ENCODE measurements around the gene VIM. TPM values are rescaled to one million over a fixed set of nuclear protein-coding genes. Genes with fewer than 3 reads are reported as not detected.

Gene VIM
- total and polyA plus RNA-seq, 2 of the 4 experiments (the other 2 are of a cell fraction): 4,502 to 6,735 TPM

- 90% methylated on average over 4 of the region's 4 CpGs; no CpG with 5 or more reads in 1 of the 2 experiments for whole genome bisulfite sequencing, 2 experiments (ENCODE audit: extremely low coverage in 2 of 2, insufficient read length in 1 of 2)
- TF ChIP-seq MXI1 (IDR thresholded peaks at IDR 0.05; ENCODE audit: borderline replicate concordance, low read depth, low read length) (no peak), CTCF (conservative IDR thresholded peaks at IDR 0.05; ENCODE audit: low read depth, low read length) (no peak), BHLHE40 (IDR thresholded peaks at IDR 0.05; ENCODE audit: low read depth, low read length) (no peak), RAD21 (IDR thresholded peaks at IDR 0.05; ENCODE audit: low read length) (no peak), RCOR1 (IDR thresholded peaks at IDR 0.05; ENCODE audit: insufficient replicate concordance, low read length) (no peak), RFX5 (IDR thresholded peaks at IDR 0.05; ENCODE audit: low read depth, low read length) (no peak), MAFK (IDR thresholded peaks at IDR 0.05; ENCODE audit: low read depth, low read length) (no peak), CEBPB (IDR thresholded peaks at IDR 0.05; ENCODE audit: low read depth, low read length) (no peak), SMC3 (IDR thresholded peaks at IDR 0.05; ENCODE audit: low read depth, low read length) (no peak), NFE2L2 (IDR thresholded peaks at IDR 0.05; ENCODE audit: low read depth, low read length) (no peak), POLR2A (IDR thresholded peaks at IDR 0.05; ENCODE audit: low read depth, low read length) (no peak), ELK1 (IDR thresholded peaks at IDR 0.05; ENCODE audit: borderline replicate concordance, low read depth, low read length) (no peak), CHD1 (IDR thresholded peaks at IDR 0.05; ENCODE audit: low read depth, low read length) (no peak), FOS (IDR thresholded peaks at IDR 0.05; ENCODE audit: low read depth, low read length) (no peak), MAZ (IDR thresholded peaks at IDR 0.05; ENCODE audit: borderline replicate concordance, low read depth, low read length) (no peak)
- TF ChIP-seq, protein P1, sequence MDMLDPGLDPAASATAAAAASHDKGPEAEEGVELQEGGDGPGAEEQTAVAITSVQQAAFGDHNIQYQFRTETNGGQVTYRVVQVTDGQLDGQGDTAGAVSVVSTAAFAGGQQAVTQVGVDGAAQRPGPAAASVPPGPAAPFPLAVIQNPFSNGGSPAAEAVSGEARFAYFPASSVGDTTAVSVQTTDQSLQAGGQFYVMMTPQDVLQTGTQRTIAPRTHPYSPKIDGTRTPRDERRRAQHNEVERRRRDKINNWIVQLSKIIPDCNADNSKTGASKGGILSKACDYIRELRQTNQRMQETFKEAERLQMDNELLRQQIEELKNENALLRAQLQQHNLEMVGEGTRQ (IDR thresholded peaks at IDR 0.05; ENCODE audit: low read depth, low read length): no peak
- H3K27me3 ChIP-seq (ENCODE audit: control insufficient read depth, insufficient read depth, low read length): no peaks in the 10 kb centered on the region
- 0 out of 4 replicates have a peak overlapping the region, but pooled peaks of 1 of the 2 experiments have one; percentile 9 for H4K8ac ChIP-seq (ENCODE audit: low read depth in 2 of 2, low read length in 2 of 2)
- POLR2A ChIA-PET (ENCODE audit: unreplicated experiment): interaction anchor here (0.5 kb wide), 1 partner anchor 8 kb away, joined by 5 read pairs; no protein-coding TSS in a partner anchor
- CTCF ChIA-PET: no interaction called here
- H4K20me1 ChIP-seq (ENCODE audit: insufficient read depth, low read length): no peaks in the 10 kb centered on the region
- intact Hi-C loops (cut with micrococcal nuclease) (no loop called here), in situ Hi-C loops (cut with MboI; ENCODE audit: low sequenced_read_pairs) (no loop called here), dilution Hi-C loops (cut with HindIII; ENCODE audit: low sequenced_read_pairs, unreplicated experiment) (no loop called here)
- H2AFZ ChIP-seq (replicated peaks; ENCODE audit: low read length, poor library complexity): no peak overlapping the region
- no peak overlapping the region for H3K23ac ChIP-seq (ENCODE audit: low read depth, low read length)
- H3K9me3 ChIP-seq (ENCODE audit: control insufficient read depth, insufficient read depth, low read length): no peaks in the 10 kb centered on the region
- no peak overlapping the region for H3K9ac ChIP-seq (ENCODE audit: low read depth, low read length)
- H3K4me1 ChIP-seq (ENCODE audit: control insufficient read depth, insufficient read depth, low read length): peaks cover 12% of the 10 kb centered on the region
- no peak overlapping the region for H3K18ac ChIP-seq (ENCODE audit: low read depth, low read length)
- H3K79me1 ChIP-seq (ENCODE audit: low read depth in 1 of 2, low read length in 2 of 2): peaks cover 26 to 46% of the 10 kb centered on the region in 2 experiments
- BruUV-seq (replicated peaks): no TSS peak
- H3K27ac ChIP-seq (ENCODE audit: insufficient read depth, low read length): no peak overlapping the region
- no peak overlapping the region for H3K56ac ChIP-seq (ENCODE audit: extremely low read depth, insufficient read depth, low read length)
- peaks cover 15% of the 10 kb centered on the region for H3K9me1 ChIP-seq (ENCODE audit: insufficient read depth, low read length)
- H3K36me3 ChIP-seq (ENCODE audit: control insufficient read depth, insufficient read depth, low read length): no peaks in the 10 kb centered on the region
- H3K14ac ChIP-seq (replicated peaks; ENCODE audit: low read depth, low read length): no peak overlapping the region
- H3K4me3 ChIP-seq (ENCODE audit: insufficient read depth, low read depth, low read length): no peak overlapping the region
- 0 out of 2 replicates have a peak overlapping the region, but pooled peaks have one; percentile 32 for H2BK120ac ChIP-seq (ENCODE audit: low read depth, low read length)
- no peak overlapping the region for H2BK5ac ChIP-seq (ENCODE audit: low read depth, low read length, poor library complexity, severe bottlenecking)
- no peak overlapping the region for H2BK20ac ChIP-seq (ENCODE audit: low read depth, low read length)
- H2AK9ac ChIP-seq (replicated peaks; ENCODE audit: low read depth, low read length, poor library complexity): no peak overlapping the region
- H3K4me2 ChIP-seq (ENCODE audit: low read depth, low read length): no peak overlapping the region
- H2AK5ac ChIP-seq (ENCODE audit: low read depth, low read length): 0 out of 2 replicates have a peak overlapping the region, but pooled peaks have one; percentile 20
- 0 out of 3 replicates have a peak overlapping the region, but pooled peaks have one; percentile 64 for H2BK15ac ChIP-seq (ENCODE audit: low read depth, low read length)
- H4K91ac ChIP-seq (ENCODE audit: insufficient read depth, low read depth, low read length): no peak overlapping the region
- no peak overlapping the region for H4K5ac ChIP-seq (ENCODE audit: low read depth, low read length)
- H3K4ac ChIP-seq (ENCODE audit: low read depth, low read length): no peak overlapping the region
- ATAC-seq (ENCODE audit: low read depth) (no peak), DNase-seq (no peak)
Observed at GRCh38 chr10:17222329-17222728, 5.7 kb upstream of the VIM start.

All from IMR-90 (cell line).